GM12874 (cell line): ENCODE measurements around the gene TMEM19.

Experiments used
- TF ChIP-seq, protein P1 (sequence below): IDR thresholded peaks from 2 replicates; pipeline ENCODE4 v1.5.1; 2011; ENCODE audit warnings: low read depth, mild to moderate bottlenecking, control low read depth, low read length, moderate library complexity; ENCODE audit not compliant: insufficient read depth

TMEM19 gene

DNA sequence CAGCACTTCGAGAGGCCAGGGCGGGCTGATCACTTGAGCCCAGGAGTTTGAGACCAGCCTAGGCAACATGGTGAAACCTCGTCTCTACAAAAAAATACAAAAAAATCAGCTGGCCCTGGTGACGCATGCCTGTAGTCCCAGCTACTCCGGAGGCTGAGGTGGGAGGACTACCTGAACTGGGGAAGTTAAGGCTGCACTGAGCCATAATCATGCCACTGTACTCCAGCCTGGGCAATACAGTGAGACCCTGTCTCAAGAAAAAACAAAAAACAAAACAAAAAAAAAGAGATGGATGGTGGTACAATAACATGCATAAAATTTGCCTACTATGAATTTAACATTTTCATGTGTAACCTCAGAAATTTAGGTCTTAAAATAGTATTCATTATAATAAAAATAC is 19.6 kb upstream of the TMEM19 start:
- TF ChIP-seq, protein P1, sequence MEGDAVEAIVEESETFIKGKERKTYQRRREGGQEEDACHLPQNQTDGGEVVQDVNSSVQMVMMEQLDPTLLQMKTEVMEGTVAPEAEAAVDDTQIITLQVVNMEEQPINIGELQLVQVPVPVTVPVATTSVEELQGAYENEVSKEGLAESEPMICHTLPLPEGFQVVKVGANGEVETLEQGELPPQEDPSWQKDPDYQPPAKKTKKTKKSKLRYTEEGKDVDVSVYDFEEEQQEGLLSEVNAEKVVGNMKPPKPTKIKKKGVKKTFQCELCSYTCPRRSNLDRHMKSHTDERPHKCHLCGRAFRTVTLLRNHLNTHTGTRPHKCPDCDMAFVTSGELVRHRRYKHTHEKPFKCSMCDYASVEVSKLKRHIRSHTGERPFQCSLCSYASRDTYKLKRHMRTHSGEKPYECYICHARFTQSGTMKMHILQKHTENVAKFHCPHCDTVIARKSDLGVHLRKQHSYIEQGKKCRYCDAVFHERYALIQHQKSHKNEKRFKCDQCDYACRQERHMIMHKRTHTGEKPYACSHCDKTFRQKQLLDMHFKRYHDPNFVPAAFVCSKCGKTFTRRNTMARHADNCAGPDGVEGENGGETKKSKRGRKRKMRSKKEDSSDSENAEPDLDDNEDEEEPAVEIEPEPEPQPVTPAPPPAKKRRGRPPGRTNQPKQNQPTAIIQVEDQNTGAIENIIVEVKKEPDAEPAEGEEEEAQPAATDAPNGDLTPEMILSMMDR, result no peak

GRCh38 chr12:71671311-71671710 is 14.6 kb upstream of the TMEM19 start:
- TF ChIP-seq, protein P1, result no peak

DNA sequence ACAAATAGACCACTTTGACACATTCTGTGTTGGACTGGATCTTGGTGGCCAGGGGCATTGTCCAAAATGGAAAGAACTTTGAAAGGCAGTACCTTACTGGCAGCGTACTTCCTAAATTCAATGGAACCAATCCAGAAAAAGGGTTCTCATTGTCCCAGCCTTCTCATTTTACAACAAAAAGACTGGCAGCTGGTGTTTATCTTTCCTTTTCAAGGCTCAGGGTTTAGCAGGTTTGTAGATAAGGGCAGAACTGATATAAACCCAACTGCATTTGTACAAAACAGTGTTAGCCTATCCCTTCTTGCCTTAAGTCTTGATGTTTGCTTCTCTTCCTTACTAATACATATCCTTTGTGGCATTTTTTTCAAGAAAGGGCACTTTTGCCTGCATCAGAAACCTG is 14.1 kb upstream of the TMEM19 start:
- TF ChIP-seq, protein P1, result no peak

DNA sequence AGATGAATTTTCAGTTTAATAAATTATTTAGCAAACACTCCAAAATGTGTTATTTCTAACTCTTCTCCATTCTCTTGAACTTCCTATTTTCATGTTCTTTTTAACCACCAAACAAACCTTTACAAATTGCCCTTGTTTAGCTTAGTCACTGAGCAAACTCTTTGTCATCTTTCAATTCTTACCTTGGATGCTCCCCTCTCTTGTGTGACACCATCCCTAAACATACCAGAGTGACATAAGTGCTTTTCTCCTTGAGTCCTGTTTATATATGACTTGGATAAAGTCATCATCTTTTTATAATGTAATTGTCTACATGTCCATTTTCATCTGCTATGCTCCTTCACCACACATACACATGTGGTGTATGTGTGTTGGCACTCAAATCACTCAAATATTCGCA is 3.4 kb upstream of the TMEM19 start:
- TF ChIP-seq, protein P1, result no peak

DNA sequence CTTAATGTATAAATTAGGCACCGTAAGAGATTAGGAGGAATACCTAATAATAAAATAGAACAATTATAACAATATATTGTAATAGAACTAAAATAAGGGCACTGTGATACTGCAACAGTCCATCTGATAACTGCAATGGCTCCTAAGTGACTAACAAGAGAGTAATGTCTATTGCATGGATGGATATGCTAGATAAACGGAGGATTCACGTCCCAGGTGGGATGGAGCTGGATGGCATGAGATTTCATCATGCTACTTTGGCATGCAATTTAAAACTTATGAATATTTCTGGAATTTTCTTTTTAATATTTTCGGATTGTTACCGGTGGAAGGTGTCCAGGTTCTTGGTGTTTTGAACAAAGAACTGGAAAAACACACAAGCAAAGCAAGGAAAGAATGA is 2.2 kb upstream of the TMEM19 start:
- TF ChIP-seq, protein P1, result no peak

GRCh38 chr12:71684081-71684480 is 1.8 kb upstream of the TMEM19 start:
- TF ChIP-seq, protein P1, result no peak

DNA sequence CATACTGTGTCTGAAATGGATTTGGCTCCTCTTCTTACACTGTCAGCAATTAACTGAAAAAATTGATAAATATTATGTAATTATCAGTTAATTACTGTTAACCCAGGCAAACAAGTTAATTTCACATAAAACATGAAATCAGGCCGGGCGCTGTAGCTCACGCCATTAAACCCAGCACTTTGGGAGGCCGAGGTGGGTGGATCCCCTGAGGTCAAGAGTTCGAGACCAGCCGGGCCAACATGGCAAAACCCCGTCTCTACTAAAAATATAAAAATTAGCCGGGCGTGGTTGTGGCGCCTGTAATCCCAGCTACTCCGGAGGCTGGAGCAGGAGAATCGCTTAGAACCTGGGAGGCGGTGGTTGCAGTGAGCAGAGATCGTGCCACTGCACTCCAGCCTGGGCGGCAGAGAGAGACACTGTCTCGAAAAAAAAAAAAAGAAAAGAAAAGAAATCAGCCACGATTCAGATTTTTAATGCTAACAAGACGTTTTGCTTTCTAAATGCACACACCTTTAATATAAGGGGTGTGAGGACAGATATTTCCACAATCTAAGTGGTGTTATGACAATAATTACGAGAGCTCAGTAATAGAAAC is 473 bp upstream of the TMEM19 start:
- TF ChIP-seq, protein P1, result no peak
